SIG-M5 treated with dmso at 0.1 percent for 504 hours (cell line): ENCODE results near the gene ZNF578.
"Not testable (repeated sequence)": the region's sequence is repeated elsewhere in the genome, so short reads cannot be mapped to it uniquely, and the experiment has no call there.

Experiments used
- DNase-seq: peaks from one replicate; lab custom pipeline; 2025; ENCODE audit not compliant: unreplicated experiment; lab: John Stamatoyannopoulos, UW

ZNF578 gene

GRCh38 chr19:52453324-52454094 is at the start of gene ZNF578:
Gene ZNF578, plus strand, starts transcription at chr19:52453553. Its CDS starts 48,293 bp downstream, at chr19:52501846.
- no peak for DNase-seq

DNA sequence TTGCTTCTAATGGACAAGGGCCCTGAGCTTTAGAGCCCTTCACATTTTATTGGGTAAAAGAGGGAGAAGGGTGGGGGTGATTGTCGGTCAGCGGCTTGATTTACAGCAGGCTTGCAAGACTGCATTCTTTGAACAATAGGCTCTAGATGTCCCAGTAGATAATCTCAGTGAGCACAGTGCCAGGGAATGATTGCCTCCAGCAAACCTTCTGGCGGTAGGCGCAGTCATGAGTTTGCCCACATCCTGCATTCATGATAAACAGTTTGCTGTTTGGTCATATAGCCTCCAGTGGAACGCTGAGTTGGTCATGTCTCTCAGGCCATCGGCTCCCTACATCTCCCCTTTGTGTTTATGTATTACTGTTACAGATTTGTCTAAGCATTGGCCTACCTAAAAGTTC is 43.1 kb upstream of the ZNF578 start:
- DNase-seq: no peak

DNA sequence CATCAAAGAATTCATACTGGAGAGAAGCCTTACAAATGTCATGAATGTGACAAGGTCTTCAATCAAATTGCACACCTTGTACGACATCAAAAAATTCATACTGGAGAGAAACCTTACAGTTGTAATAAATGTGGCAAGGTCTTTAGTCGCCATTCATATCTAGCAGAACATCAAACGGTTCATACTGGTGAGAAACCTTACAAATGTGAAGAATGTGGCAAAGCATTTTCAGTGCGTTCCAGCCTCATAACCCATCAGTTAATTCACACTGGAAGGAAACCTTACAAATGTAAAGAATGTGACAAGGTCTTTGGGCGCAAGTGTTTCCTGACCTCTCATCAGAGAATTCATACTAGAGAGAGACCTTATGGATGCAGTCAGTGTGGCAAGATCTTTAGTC is 37.6 kb upstream of the ZNF578 start:
- DNase-seq: no peak

- DNase-seq: no peak
Measured at GRCh38 chr19:52428937-52429336, 24.4 kb upstream of the ZNF578 start, which contains the start of gene ZNF534. Gene ZNF534, plus strand, starts transcription at chr19:52429148. Its CDS starts 2,327 bp downstream, at chr19:52431475.

DNA sequence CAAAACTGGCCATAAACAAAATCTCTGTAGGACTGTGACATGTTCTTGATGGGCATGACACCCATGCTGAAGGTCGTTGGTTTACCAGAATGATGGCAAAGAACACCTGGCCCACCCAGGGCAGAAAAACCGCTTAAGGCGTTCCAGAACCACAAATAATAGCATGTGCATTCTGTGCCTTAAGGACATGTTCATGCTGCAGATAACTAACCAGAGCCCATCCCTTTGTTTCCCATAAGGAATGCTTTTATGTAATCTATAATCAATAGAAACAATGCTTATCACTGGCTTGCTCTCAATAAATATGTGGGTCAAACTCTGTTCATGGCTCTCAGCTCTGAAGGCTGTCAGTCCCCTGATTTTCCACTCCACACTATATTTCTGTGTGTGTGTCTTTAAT is 11.2 kb upstream of the ZNF578 start:
- DNase-seq: no peak

GRCh38 chr19:52444506-52444905 is 8.8 kb upstream of the ZNF578 start:
- no peak for DNase-seq

DNA sequence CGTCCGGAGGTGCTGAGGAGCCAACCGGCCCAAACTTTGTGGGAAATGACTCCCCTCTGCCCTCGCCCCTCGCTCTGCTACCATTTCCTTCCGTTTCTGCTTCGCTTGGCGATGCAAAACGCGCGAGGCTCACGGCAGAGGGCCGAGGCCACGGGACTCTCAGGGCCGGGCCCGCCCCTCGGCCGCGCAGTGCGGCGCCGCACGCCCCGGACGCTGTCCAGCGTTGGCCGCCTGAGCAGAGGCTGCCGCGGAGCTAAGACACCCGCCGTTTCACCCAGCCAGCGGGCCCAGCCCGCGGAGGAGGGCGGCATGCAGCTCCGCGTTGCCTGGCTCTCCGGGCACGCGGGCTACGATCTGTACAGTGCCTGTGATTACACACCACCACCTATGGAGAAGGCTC is 2.1 kb upstream of the ZNF578 start:
- no peak for DNase-seq

DNA sequence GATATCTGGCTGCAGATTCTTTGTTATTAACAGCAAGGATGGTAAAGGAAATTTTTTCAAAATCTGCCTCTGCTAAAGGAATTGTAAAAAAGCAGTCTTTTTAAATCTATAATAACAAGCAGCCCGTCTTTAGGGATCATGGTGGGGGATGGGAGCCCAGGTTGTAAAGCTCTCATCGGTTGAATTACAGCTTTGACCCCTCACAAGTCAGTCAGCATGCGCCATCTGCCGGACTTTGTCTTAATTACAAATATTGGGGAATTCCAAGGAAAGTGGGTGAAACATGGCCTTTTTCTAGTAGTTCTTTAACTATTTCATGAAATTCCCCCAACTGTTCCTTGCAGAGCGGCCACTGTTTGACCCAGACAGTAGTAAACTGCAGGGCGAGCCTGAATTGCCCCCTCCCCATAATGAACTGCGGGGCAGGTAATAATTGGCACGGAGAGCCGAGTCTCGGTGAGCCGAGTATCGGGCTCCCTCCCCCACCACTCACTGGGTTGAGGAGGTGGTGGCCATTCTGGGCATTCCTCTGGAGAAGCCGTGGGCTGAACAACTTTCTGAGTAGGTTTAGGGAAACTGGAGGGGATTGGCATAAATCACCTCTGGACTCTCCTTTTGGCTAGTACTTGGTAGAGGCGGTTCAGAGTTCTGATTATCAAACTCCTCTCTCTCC is 11.6 kb downstream of the ZNF578 start:
- DNase-seq: no peak

DNA sequence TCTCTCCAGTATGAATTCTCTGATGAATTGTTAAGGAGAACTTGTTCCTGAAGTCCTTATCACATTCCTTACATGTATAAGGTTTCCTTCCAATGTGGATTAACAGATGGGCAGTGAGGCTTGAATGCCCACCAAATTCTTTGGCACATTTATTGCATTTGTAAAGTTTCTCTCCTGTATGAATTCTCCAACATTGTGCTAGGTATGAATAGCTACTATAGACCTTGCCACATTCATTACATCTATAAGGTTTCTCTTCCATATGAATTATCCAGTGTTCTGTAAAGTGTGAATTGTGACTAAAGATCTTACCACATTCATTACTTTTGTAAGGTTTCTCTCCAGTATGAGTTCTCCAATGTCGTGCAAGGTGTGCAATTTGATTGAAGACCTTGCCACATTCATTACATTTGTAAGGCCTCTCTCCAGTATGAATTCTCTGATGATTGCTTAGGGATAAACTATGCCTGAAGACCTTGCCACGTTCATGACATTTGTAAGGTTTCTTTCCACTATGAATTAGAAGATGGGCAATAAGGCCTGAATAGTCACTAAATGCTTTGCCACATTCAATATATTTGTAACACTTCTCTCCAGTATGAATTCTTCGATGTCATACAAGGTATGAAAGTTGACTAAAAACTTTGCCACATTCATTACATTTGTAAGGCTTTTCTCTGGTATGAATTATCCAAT is 20.4 kb downstream of the ZNF578 start:
- DNase-seq: no peak

DNA sequence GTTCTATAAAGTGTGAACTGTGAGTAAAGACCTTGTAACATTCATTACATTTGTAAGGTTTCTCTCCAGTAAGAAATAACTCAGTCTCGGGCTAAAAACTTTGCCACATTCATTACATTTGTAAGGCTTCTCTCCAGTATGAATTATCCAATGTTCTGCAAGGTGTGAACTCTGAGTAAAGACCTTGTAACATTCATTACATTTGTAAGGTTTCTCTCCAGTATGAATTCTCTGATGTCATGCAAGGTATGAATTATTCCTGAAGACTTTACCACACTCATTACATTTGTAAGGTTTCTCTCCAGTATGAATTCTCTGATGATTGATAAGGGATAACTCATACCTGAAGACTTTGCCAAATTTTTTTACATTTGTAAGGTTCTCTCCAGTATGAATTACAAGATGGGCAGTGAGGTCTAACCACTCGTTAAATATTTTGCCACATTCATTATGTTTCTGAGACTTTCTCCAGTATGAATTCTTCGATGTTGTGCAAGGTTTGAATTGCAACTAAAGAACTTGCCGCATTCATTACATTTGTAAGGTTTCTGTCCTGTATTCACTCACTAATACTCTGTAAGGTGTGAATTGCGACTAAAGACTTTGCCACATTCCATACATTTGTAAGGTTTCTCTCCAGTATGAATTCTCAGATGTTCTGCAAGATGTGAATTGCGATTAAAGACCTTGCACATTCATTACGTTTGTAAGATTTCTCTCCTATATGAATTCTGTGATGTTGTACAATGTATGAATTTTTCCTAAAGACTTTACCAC is 21.2 kb downstream of the ZNF578 start:
- no peak for DNase-seq

DNA sequence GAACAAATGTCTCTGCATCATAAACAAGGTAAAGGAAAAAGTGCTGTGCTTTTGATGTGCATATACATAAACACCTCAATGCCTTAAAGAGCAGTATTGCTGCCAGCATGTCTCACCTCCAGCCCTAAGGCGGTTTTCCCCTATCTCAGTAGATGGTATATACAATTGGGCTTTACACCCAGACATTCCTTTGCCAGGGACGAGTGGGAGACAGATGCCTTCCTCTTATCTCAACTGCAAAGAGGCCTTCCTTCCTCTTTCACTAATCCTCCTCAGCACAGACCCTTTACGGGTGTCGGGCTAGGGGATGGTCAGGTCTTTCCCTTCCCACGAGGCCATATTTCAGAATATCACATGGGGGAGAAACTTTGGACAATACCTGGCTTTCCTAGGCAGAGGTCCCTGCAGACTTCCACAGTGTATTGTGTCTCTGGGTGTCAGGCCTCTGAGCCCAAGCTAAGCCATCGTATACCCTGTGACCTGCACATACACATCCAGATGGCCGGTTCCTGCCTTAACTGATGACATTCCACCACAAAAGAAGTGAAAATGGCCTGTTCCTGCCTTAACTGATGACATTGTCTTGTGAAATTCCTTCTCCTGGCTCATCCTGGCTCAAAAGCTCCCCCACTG is 30.9 kb downstream of the ZNF578 start:
- DNase-seq: not testable (repeated sequence)

- not testable (repeated sequence) for DNase-seq
Measured at GRCh38 chr19:52485064-52485463, 31.7 kb downstream of the ZNF578 start.

- not testable (repeated sequence) for DNase-seq
Measured at GRCh38 chr19:52485561-52486240, 32.3 kb downstream of the ZNF578 start.

GRCh38 chr19:52492201-52492993 is 39.0 kb downstream of the ZNF578 start:
- no peak for DNase-seq

DNA sequence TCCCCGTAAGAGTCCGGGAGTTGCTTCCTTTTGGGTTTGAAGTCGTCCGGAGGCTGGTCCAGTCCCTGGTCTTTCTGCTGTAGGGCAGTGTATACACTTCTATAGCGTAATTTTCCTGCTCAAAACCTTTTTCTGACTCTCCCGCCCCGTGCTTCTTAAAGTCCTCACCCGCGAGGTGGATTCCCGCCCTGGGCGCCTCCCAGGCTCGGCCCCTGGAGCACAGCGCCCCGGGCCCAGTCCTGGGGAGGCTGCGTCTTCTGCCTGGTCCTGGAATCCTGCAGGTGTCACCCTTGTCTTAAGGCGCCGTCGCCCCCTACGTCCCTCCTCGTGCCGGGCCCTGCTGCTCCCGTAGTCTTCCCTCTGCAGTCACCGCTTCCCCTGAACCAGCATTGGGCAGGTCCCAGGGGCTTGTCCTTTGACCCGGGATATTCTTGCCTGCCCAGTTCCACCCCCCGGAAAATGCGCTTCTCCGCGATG is 39.7 kb downstream of the ZNF578 start:
- no peak for DNase-seq

DNA sequence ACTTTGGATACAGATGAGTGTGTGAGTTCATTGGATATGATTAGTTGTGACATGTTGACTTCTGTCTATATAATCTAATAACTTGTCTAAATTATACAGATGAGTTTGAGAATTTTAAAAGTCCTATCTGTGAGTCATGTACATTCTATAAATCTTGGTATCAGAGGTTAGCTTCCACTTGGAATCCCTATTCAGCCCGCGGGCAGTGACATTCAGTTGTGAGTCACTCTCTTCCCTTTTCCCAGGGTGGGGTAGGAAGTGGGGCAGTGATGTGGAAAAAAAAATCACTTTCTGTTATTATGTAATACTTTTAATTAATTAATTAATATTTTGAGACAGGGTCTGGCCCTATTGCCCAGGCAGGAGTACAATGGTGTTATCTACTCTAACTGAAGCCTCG is 41.2 kb downstream of the ZNF578 start:
- DNase-seq: no peak

GRCh38 chr19:52498571-52498970 is 45.2 kb downstream of the ZNF578 start:
- DNase-seq: no peak

DNA sequence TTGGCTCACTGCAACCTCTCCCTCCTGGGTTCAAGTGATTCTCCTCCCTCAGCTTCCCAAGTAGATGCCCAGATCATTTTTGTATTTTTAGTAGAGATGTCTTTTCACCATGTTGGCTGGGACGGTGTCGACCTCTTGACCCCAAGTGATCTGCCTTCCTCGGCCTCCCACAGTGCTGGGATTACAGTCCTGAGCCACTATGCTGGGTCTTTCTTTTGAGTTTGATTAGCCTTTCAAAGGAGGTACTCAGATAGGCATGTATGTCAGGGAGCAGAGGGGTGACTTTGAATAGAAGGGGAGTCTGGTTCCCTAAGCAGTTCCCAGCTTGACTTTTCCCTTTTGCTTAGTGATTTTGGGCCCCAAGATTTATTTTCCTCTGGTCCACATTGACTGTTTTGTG is 47.1 kb downstream of the ZNF578 start:
- not testable (repeated sequence) for DNase-seq

- DNase-seq: not testable (repeated sequence)
Measured at GRCh38 chr19:52500991-52501390, 47.6 kb downstream of the ZNF578 start.
